MM.1S (cell line): ENCODE data around the gene SH3TC1.

ENCODE experiments used
- DNase-seq: peaks from one replicate; pipeline ENCODE4 v3.0.0-alpha.2; 2015
- H2AFZ ChIP-seq: fragments of 300-600 bp; sonication (generic); 2 replicates; pipeline ENCODE4 v1.6.0; 2016; ENCODE audit warnings: antibody characterized with exemption, low read length
- H3F3A ChIP-seq: fragments of 300-600 bp; sonication (generic); 2 replicates; pipeline ENCODE4 v1.6.1; 2016; ENCODE audit warnings: mild to moderate bottlenecking, antibody characterized with exemption, low read length, moderate library complexity, mixed read lengths; ENCODE audit not compliant: insufficient read depth
- H3K27ac ChIP-seq: fragments of 300-600 bp; sonication (generic); 2 replicates; pipeline ENCODE4 v1.5.1; 2016; ENCODE audit warnings: mild to moderate bottlenecking, low read length
- H3K27me3 ChIP-seq: fragments of 300-600 bp; sonication (generic); replicated peaks from 2 replicates; pipeline ENCODE4 v1.6.0; 2016; ENCODE audit warnings: low read length; ENCODE audit not compliant: insufficient read depth
- H3K36me3 ChIP-seq: fragments of 300-600 bp; sonication (generic); replicated peaks from 2 replicates; pipeline ENCODE4 v1.6.1; 2016; ENCODE audit warnings: mild to moderate bottlenecking, low read length, mixed read lengths; ENCODE audit not compliant: insufficient read depth
- H3K4me1 ChIP-seq: fragments of 300-600 bp; sonication (generic); 2 replicates; pipeline ENCODE4 v1.6.1; 2016; ENCODE audit warnings: low read length, mixed read lengths
- H3K4me2 ChIP-seq: fragments of 300-600 bp; sonication (generic); 2 replicates; pipeline ENCODE4 v1.6.0; 2016; ENCODE audit warnings: low read depth, low read length
- H3K4me3 ChIP-seq: fragments of 300-600 bp; sonication (generic); 2 replicates; pipeline ENCODE4 v1.5.1; 2016; ENCODE audit warnings: low read length, mixed read lengths
- H3K79me2 ChIP-seq: fragments of 300-600 bp; sonication (generic); 2 replicates; pipeline ENCODE4 v1.6.1; 2016; ENCODE audit warnings: mixed run types, low read length, mixed read lengths
- H3K9ac ChIP-seq: fragments of 300-600 bp; sonication (generic); 2 replicates; pipeline ENCODE4 v1.6.1; 2016; ENCODE audit warnings: low read length, mixed read lengths
- H3K9me2 ChIP-seq: fragments of 300-600 bp; sonication (generic); replicated peaks from 2 replicates; pipeline ENCODE4 v1.6.1; 2016; ENCODE audit warnings: mild to moderate bottlenecking, low read length, mixed read lengths; ENCODE audit not compliant: insufficient read depth
- H3K9me3 ChIP-seq: fragments of 300-600 bp; sonication (generic); replicated peaks from 2 replicates; pipeline ENCODE4 v1.6.1; 2016; ENCODE audit warnings: mild to moderate bottlenecking, low read length, mixed read lengths; ENCODE audit not compliant: insufficient read depth
- H4K20me1 ChIP-seq: fragments of 300-600 bp; sonication (generic); 2 replicates; pipeline ENCODE4 v1.6.1; 2016; ENCODE audit warnings: mild to moderate bottlenecking, low read length, moderate library complexity, mixed read lengths; ENCODE audit not compliant: insufficient read depth
- CTCF ChIP-seq: fragments of 300-600 bp; sonication (generic); IDR thresholded peaks from 2 replicates; pipeline ENCODE4 v1.5.1; 2016; ENCODE audit warnings: antibody characterized with exemption, low read length, mixed read lengths
- EZH2 ChIP-seq: fragments of 300-600 bp; sonication (generic); optimal IDR thresholded peaks from 2 replicates; pipeline ENCODE3; 2017; ENCODE audit warnings: low read depth, mild to moderate bottlenecking, antibody characterized with exemption, low read length, mixed read lengths
- EZH2phosphoT487 ChIP-seq: fragments of 300-600 bp; sonication (generic); IDR thresholded peaks from 2 replicates; pipeline ENCODE4 v1.6.1; 2018; ENCODE audit warnings: antibody characterized with exemption, low read length

SH3TC1 gene

DNA sequence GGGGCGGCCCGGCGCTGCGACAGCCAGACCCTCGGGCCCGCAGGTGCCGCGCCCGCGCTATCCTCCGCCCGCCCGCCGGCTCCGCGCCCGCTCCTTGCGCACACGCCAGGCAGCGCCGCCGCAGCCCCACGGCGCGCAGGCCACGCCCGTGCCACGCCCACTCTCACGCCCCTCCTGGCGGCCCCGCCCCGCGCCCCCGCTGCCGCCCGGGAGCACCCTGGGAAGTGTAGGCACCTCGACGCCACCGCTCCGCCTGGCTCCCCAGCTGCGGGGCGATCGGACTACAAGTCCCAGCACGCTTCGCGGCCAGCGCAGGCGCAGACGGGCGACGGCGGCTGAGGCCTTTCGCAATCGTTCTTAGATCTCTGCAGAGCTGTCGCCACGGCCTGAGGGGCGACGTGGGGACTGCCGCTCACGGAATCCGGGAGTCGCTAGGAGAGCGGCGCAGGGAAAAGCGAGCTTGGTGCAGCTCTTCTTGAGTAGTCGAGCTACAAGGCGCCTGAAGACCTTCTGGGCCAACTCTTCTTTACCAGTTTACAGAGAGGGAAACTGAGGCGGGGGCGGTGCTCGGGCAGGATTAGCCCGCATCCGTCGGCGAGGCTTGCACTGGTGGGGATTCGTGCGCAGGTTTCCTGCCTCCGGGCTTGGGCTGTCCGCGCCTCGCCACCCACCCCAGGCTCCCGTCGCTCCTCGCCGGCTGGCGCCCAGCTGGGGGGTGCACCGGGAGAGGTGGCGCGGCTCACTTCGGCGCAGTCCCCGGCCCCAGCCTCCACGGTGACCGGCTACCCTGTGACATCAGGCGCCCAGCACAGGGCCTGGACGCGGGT is 40.2 kb upstream of the SH3TC1 start, which contains the start of gene ABLIM2:
TSS of gene ABLIM2 (minus strand) at position 104 of the 827 bp plus-strand sequence. CDS start 124 bp downstream, outside the sequence.
- TF ChIP-seq EZH2phosphoT487: no peak
- no peak for TF ChIP-seq CTCF
- no peak for TF ChIP-seq EZH2
- no peaks in the 10 kb centered on the region for H3K79me2 ChIP-seq
- H3K27ac ChIP-seq: no peak within 1 kb of the TSS
- H3K4me2 ChIP-seq: peak within 1 kb of the TSS; percentile 99
- peaks cover 7% of the 10 kb centered on the region for H3K4me1 ChIP-seq
- peak; percentile 98 for DNase-seq
- peaks cover 4% of the 10 kb centered on the region for H3F3A ChIP-seq
- H3K9me2 ChIP-seq: no peaks in the 10 kb centered on the region
- H4K20me1 ChIP-seq: no peaks in the 10 kb centered on the region
- H3K9me3 ChIP-seq: no peaks in the 10 kb centered on the region
- peaks cover 44% of the 10 kb centered on the region for H3K27me3 ChIP-seq
- H2AFZ ChIP-seq: peak within 1 kb of the TSS; percentile 98
- H3K9ac ChIP-seq: peak within 1 kb of the TSS; percentile 50; the same call in 1 of the 2 replicates
- H3K4me3 ChIP-seq: peak within 1 kb of the TSS; percentile 86
- H3K36me3 ChIP-seq: no peaks in the 10 kb centered on the region

- no peaks in the 10 kb centered on the region for H4K20me1 ChIP-seq
- DNase-seq: no peak
- no peak for TF ChIP-seq EZH2
- TF ChIP-seq EZH2phosphoT487: no peak
- no peak for TF ChIP-seq CTCF
- peak overlapping the region; percentile 99 for H3K4me2 ChIP-seq
- no peaks in the 10 kb centered on the region for H3K9me3 ChIP-seq
- H3K9me2 ChIP-seq: no peaks in the 10 kb centered on the region
- H3K4me3 ChIP-seq: peak overlapping the region; percentile 86
- no peak overlapping the region for H3K27ac ChIP-seq
- H3K36me3 ChIP-seq: no peaks in the 10 kb centered on the region
- H3K9ac ChIP-seq: peak overlapping the region; percentile 50; the same call in 1 of the 2 replicates
- no peaks in the 10 kb centered on the region for H3K79me2 ChIP-seq
- H3F3A ChIP-seq: peaks cover 11% of the 10 kb centered on the region
- peak overlapping the region; percentile 98 for H2AFZ ChIP-seq
- H3K4me1 ChIP-seq: peaks cover 15% of the 10 kb centered on the region
- H3K27me3 ChIP-seq: peaks cover 40% of the 10 kb centered on the region
Observed at GRCh38 chr4:8159537-8160232, 39.4 kb upstream of the SH3TC1 start.

DNA sequence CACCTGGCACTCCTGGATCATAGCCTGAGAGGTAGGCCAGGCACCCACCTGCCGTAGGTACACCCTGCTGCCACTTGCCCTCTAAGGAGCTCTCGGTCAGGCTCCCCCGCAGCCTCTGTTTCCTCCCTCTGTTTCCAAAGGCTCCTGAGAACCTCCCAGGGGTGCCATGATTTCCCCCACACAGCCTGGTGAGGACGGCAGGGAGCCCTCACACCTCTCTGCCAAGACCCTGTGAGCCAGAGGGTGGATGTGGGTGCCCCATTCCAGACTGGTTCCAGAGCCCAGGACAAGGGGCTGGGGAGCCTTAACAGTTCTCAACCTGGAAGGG is 38.9 kb upstream of the SH3TC1 start:
- Histone ChIP-seq H3K27ac (no peak overlapping the region), H3F3A (peaks cover 11% of the 10 kb centered on the region), H3K4me1 (peaks cover 20% of the 10 kb centered on the region), H3K79me2 (no peaks in the 10 kb centered on the region), H4K20me1 (no peaks in the 10 kb centered on the region), H3K4me3 (no peak overlapping the region), H3K9ac (no peak overlapping the region), H3K27me3 (peaks cover 35% of the 10 kb centered on the region), H3K4me2 (no peak overlapping the region), H3K9me3 (no peaks in the 10 kb centered on the region), H2AFZ (no peak overlapping the region), H3K36me3 (no peaks in the 10 kb centered on the region), H3K9me2 (no peaks in the 10 kb centered on the region)
- DNase-seq: no peak
- TF ChIP-seq EZH2phosphoT487: no peak
- no peak for TF ChIP-seq CTCF
- TF ChIP-seq EZH2: no peak
